A673 (cell line): Measurements from ENCODE around the gene HDAC7.

Experiments
- CTCF ChIP-seq: fragments of 300-800, 200-600 bp; sonication (generic); conservative IDR thresholded peaks from 2 replicates; pipeline ENCODE4 v1.5.1; 2017; ENCODE audit warnings: low read depth, mild to moderate bottlenecking, antibody characterized with exemption, low read length, moderate library complexity, mixed read lengths
- EZH2 ChIP-seq: fragments of 200-600 bp; sonication (generic); IDR thresholded peaks from 2 replicates; pipeline ENCODE4 v1.6.1; 2017; ENCODE audit warnings: borderline replicate concordance, low read depth, mild to moderate bottlenecking, mixed read lengths, antibody characterized with exemption, low read length; ENCODE audit not compliant: poor library complexity, severe bottlenecking

- TF ChIP-seq CTCF (no peak), EZH2 (no peak)
Measured at GRCh38 chr12:47834199-47834903, 14.6 kb upstream of the HDAC7 start.
